Activated CD4-positive, alpha-beta T cell treated with anti-CD3 and anti-CD28 coated beads for 4 hours (primary cell): ENCODE measurements around the gene RNF151.
A peak's percentile ranks its signal among the peaks of the same experiment; 100 is the strongest.
"Not testable (repeated sequence)": the region's sequence is repeated elsewhere in the genome, so short reads cannot be mapped to it uniquely, and the experiment has no call there.

ENCODE experiments used
- DNase-seq, 2 donors: peaks; one replicate each; pipeline ENCODE4 v3.0.0-alpha.2; 2020

The RNF151 gene

GRCh38 chr16:2009791-2010510 is 43.3 kb downstream of the RNF151 start, which contains the start of gene ZNF598:
TSS of gene ZNF598 (minus strand) at chr16:2009821.
- DNase-seq = peak; percentile 73 to 77

GRCh38 chr16:2011726-2012125 is 45.1 kb downstream of the RNF151 start:
- DNase-seq = not testable (repeated sequence)

DNA sequence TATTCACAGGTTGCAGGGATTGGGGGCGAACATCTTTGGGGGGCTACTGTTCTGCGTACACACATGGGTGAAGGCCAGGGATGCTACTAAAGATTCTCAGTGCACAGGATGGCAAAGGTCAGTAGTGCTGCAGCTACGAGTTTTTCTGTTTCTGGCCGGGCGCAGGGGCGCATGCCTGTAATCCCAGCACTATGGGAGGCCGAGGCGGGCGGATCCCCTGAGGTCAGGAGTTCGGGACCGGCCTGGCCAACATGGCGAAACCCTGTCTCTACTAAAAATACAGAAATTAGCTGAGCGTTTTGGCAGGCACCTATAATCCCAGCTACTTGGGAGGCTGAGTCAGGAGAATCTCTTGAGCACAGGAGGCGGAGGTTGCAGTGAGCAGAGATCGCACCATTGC is 46.9 kb downstream of the RNF151 start:
- no peak for DNase-seq

DNA sequence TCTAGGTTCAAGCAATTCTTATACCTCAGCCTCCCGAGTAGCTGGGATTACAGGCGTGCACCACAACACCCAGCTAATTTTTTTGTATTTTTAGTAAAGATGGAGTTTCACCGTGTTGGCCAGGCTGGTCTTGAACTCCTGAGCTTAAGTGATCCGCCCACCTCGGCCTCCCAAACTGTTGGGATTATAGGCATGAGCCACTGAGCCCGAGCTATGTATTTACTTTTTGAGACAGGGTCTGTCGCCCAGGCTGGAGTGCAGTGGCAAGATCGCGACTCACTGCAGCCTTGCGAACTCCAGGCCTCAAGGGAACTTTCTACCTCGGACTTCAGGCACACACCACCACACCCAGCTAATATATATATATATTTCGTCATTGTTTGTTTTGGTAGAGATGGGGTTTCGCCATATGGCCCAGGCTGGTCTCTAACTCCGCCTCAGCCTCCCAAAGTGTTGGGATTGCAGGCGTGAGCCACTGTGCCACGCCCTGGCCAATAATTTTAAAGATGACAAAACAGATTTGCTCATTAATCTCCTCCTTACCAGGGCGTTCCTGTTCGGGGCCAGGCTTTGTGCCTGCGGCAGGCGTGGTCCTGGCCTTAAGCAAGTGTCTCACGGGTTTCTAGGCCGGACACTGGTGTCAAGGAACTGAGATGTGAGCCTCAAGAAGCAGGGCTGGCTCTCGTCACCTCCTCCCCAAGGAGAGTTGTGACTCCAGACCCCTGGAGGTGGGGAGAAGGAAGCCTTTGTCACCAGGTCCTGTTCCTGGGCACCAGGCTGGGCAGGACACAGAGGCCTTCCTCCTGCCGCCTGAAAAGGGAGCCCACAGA is 48.7 kb downstream of the RNF151 start:
- no peak for DNase-seq

- no peak for DNase-seq
Observed at GRCh38 chr16:2015947-2016208, 49.2 kb downstream of the RNF151 start.

DNA sequence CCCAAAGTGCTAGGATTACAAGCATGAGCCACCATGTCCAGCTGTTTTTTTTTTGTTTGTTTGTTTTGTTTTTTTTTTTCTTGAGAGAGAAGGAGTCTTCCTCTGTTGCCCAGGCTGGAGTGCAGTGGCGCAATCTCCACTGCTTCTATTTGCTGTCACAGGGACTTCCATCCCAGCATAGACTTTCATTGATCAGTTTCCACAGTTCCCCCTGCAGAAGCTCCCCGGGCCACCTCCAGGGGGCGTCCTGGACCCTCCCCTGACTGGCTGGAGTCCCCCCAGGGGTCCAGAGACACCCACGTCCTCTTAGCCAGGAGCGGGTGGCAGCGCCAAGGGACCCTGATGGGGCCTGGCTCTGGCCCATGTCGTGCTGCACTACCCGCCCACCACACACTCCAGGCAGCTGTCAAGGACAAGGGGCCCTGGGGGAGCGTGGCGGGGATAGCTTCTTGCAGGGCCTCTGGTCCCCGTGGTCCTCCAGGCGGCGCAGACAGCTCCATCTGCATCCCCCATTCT is 49.8 kb downstream of the RNF151 start:
- DNase-seq = no peak
